Trophoblast cell (in vitro differentiated cells and primary cell): Measurements from ENCODE around the gene RBMS1.

Source experiments
- DNase-seq, 2 donors: peaks; one replicate each; pipeline ENCODE4 v3.0.0-alpha.2; 2016
- H2AFZ ChIP-seq: 2 replicates; pipeline ENCODE4 v1.6.1; 2013; ENCODE audit warnings: low read length, moderate library complexity, mild to moderate bottlenecking; ENCODE audit not compliant: insufficient read depth, poor library complexity
- H2AK5ac ChIP-seq: 2 replicates; pipeline ENCODE4 v1.6.1; 2013; ENCODE audit warnings: mild to moderate bottlenecking, low read length
- H2BK120ac ChIP-seq: 2 replicates; pipeline ENCODE4 v1.6.1; 2013; ENCODE audit warnings: low read length, mild to moderate bottlenecking, moderate library complexity; ENCODE audit not compliant: insufficient read depth, poor library complexity
- H2BK12ac ChIP-seq: 2 replicates; pipeline ENCODE4 v1.6.1; 2013; ENCODE audit warnings: mild to moderate bottlenecking, low read length, moderate library complexity
- H2BK5ac ChIP-seq: 2 replicates; pipeline ENCODE4 v1.6.1; 2013; ENCODE audit warnings: low read length, low read depth, moderate library complexity, mild to moderate bottlenecking; ENCODE audit not compliant: poor library complexity
- H3K14ac ChIP-seq: 2 replicates; pipeline ENCODE4 v1.6.1; 2013; ENCODE audit warnings: mild to moderate bottlenecking, low read length
- H3K18ac ChIP-seq: 2 replicates; pipeline ENCODE4 v1.6.1; 2013; ENCODE audit warnings: mild to moderate bottlenecking, low read length
- H3K23ac ChIP-seq: 2 replicates; pipeline ENCODE4 v1.6.1; 2013; ENCODE audit warnings: low read length
- H3K27ac ChIP-seq: 2 replicates; pipeline ENCODE4 v1.5.1; 2013; ENCODE audit warnings: low read depth, mild to moderate bottlenecking, inconsistent platforms, low read length, moderate library complexity
- H3K27me3 ChIP-seq: 2 replicates; pipeline ENCODE4 v1.6.1; 2013; ENCODE audit warnings: inconsistent platforms, mild to moderate bottlenecking, low read length, moderate library complexity; ENCODE audit not compliant: insufficient read depth
- H3K36me3 ChIP-seq, 2 experiments: 1 replicate in 1 of 2; 2 replicates in 1 of 2; pipeline ENCODE4 v1.6.1; 2013; ENCODE audit warnings: low read length in 2 of 2, mild to moderate bottlenecking in 2 of 2, moderate library complexity in 1 of 2; ENCODE audit not compliant: insufficient read depth in 2 of 2, control insufficient read depth in 1 of 2
- H3K4ac ChIP-seq: 2 replicates; pipeline ENCODE4 v1.6.1; 2013; ENCODE audit warnings: low read depth, mild to moderate bottlenecking, low read length, moderate library complexity
- H3K4me1 ChIP-seq, 2 experiments: 1 replicate in 1 of 2; 2 replicates in 1 of 2; pipeline ENCODE4 v1.6.1; 2013; ENCODE audit warnings: low read length in 2 of 2, mild to moderate bottlenecking in 2 of 2, moderate library complexity in 1 of 2; ENCODE audit not compliant: insufficient read depth in 2 of 2, control insufficient read depth in 1 of 2
- H3K4me2 ChIP-seq: 2 replicates; pipeline ENCODE4 v1.6.1; 2013; ENCODE audit warnings: inconsistent platforms, mild to moderate bottlenecking, low read length, moderate library complexity
- H3K4me3 ChIP-seq: 2 replicates; pipeline ENCODE4 v1.5.1; 2013; ENCODE audit warnings: mild to moderate bottlenecking, low read depth, low read length, inconsistent platforms
- H3K79me1 ChIP-seq: one replicate; pipeline ENCODE4 v1.6.1; 2013; ENCODE audit warnings: low read length
- H3K79me2 ChIP-seq: 2 replicates; pipeline ENCODE4 v1.6.1; 2013; ENCODE audit warnings: low read length, mild to moderate bottlenecking; ENCODE audit not compliant: control insufficient read depth, insufficient read depth, poor library complexity
- H3K9ac ChIP-seq: 2 replicates; pipeline ENCODE4 v1.6.1; 2013; ENCODE audit warnings: mild to moderate bottlenecking, low read length
- H3K9me3 ChIP-seq: 2 replicates; pipeline ENCODE4 v1.6.1; 2013; ENCODE audit warnings: low read depth, mild to moderate bottlenecking, control low read depth, inconsistent platforms, low read length; ENCODE audit not compliant: insufficient read depth
- H4K12ac ChIP-seq: 2 replicates; pipeline ENCODE4 v1.6.1; 2013; ENCODE audit warnings: low read depth, mild to moderate bottlenecking, low read length, moderate library complexity
- H4K8ac ChIP-seq: 2 replicates; pipeline ENCODE4 v1.6.1; 2013; ENCODE audit warnings: low read depth, mild to moderate bottlenecking, low read length, moderate library complexity
- H4K91ac ChIP-seq: one replicate; pipeline ENCODE4 v1.6.1; 2013; ENCODE audit warnings: low read depth, mild to moderate bottlenecking, low read length, moderate library complexity
- WGBS: extraction: QIAGEN DNeasy Blood & Tissue Kit; methylation state at CpG from one replicate; pipeline ENCODE4 v1.1.7; 2013; ENCODE audit warnings: missing lambda C conversion rate; ENCODE audit not compliant: insufficient read length, insufficient coverage; ENCODE audit errors: extremely low coverage; 5-methylcytosine and 5-hydroxymethylcytosine counted together

RBMS1 gene

DNA sequence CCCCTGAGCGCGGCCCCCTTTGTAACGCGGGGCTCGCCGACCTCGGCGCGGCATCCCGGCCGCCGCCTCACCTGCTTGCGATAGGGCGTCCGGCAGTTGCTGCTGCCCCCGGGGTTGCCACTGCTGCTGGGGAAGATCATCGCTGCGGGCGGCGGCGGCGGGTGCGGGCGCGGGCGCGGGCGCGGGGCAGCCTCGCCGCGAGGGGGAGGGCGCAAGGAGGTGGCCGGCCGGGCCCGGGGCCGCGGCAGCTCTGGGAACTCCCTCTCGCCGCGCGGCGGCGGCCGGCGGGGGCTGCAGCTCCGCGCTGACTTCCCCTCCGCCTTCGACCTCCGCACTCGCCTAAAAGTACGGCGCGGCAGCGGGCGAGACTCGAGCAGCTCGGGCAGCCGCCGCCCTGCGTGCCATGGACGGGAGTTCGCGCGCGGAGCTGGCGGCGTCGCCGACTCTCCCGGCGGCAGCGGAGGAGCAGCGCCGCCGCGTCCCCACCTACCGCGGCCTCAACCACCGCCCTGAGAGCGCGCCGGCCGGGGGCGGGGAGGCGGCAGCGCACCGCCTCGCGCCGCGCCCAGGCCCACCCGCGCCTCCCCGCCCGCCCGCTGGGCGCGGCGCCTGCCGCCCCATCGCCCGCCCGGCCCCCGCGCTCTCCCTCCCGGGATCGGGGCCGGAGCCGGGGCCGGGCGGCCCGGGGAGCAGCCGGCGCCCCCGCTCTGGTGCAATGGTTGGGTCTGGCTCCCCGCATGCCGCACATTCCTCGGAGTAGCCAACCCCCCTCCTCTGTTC, 86.0 kb downstream of the RBMS1 start:
- Histone ChIP-seq H2BK5ac (peak overlapping the region; percentile 93), H3K14ac (peak overlapping the region; percentile 99), H3K23ac (no peak overlapping the region), H3K27ac (peak overlapping the region; percentile 91), H2BK120ac (peak overlapping the region; percentile 89), H3K4me2 (peak overlapping the region; percentile 84), H3K36me3 (no peaks in the 10 kb centered on the region), H3K79me1 (peaks cover 16% of the 10 kb centered on the region), H3K9ac (peak overlapping the region; percentile 92), H3K18ac (peak overlapping the region; percentile 97), H3K4me1 (peaks cover 7 to 12% of the 10 kb centered on the region in 2 experiments), H2AK5ac (peak overlapping the region; percentile 93), H2BK12ac (peak overlapping the region; percentile 63), H3K4me3 (peak overlapping the region; percentile 80), H2AFZ (peak overlapping the region; percentile 80), H3K4ac (peak overlapping the region; percentile 95), H4K12ac (peak overlapping the region; percentile 80), H4K91ac (peak overlapping the region; percentile 95), H3K9me3 (no peaks in the 10 kb centered on the region), H3K79me2 (peaks cover 25% of the 10 kb centered on the region), H3K27me3 (no peaks in the 10 kb centered on the region), H4K8ac (peak overlapping the region; percentile 93)
- WGBS = no CpG with 5 or more reads among the region's 120 CpGs
- peak; percentile 46 to 79 for DNase-seq

DNA sequence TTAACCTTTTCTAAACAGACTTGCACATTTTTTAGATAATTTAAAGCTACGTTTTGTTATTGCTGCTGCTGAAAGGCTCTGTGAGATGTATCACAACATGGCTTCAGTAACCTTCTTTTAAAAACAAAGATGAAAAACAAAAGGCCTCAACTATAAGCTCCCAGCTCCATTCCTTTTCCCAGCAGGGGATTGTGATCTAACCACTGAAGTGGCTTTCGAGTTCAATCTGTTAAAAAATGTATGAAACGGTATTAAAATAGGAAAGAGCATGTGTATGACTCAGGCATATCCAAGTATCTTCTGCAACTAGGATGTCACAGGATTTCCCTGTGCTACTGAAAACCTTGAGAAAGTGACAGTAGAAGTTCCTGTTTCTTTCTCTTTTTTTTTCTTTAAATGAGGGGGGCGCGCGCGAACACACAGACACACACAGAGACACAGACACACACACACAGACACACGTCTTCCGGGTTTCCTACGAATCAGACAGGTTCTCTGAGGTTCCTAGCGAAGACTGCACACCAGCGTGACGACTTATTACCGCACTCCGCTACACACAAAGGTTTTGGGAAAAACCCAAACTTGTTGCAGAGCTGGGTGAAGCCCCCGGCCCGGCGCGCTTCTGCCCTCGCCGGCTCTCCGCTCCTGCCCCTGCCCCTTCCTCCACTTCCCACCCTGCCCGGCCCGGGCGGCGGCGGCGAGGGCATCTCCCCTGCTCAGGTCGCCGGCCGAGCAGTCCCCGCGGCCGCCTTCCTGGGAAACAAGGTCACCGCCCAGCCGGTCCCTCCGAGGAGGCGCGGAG, 86.8 kb downstream of the RBMS1 start:
- H3K23ac ChIP-seq = no peak overlapping the region
- peak overlapping the region; percentile 97 for H3K18ac ChIP-seq
- peak overlapping the region; percentile 85 for H3K4ac ChIP-seq
- peak overlapping the region; percentile 91 for H3K27ac ChIP-seq
- H4K8ac ChIP-seq = peak overlapping the region; percentile 70
- peak overlapping the region; percentile 80 for H4K12ac ChIP-seq
- H2AFZ ChIP-seq = peak overlapping the region; percentile 39
- H3K27me3 ChIP-seq = no peaks in the 10 kb centered on the region
- peak overlapping the region; percentile 99 for H3K14ac ChIP-seq
- peak overlapping the region; percentile 88 for H2BK120ac ChIP-seq
- DNase-seq = peak; percentile 62 to 71
- H2BK12ac ChIP-seq = peak overlapping the region; percentile 37
- no peaks in the 10 kb centered on the region for H3K9me3 ChIP-seq
- H3K79me2 ChIP-seq = peaks cover 28% of the 10 kb centered on the region
- peaks cover 16% of the 10 kb centered on the region for H3K79me1 ChIP-seq
- H3K36me3 ChIP-seq = no peaks in the 10 kb centered on the region
- H2AK5ac ChIP-seq = peak overlapping the region; percentile 93
- H3K9ac ChIP-seq = peak overlapping the region; percentile 92
- WGBS = no CpG with 5 or more reads among the region's 39 CpGs
- peak overlapping the region; percentile 86 for H2BK5ac ChIP-seq
- peak overlapping the region; percentile 80 for H3K4me3 ChIP-seq
- peaks cover 7 to 12% of the 10 kb centered on the region in 2 experiments for H3K4me1 ChIP-seq
- peak overlapping the region; percentile 84 for H3K4me2 ChIP-seq
- peak overlapping the region; percentile 95 for H4K91ac ChIP-seq

DNA sequence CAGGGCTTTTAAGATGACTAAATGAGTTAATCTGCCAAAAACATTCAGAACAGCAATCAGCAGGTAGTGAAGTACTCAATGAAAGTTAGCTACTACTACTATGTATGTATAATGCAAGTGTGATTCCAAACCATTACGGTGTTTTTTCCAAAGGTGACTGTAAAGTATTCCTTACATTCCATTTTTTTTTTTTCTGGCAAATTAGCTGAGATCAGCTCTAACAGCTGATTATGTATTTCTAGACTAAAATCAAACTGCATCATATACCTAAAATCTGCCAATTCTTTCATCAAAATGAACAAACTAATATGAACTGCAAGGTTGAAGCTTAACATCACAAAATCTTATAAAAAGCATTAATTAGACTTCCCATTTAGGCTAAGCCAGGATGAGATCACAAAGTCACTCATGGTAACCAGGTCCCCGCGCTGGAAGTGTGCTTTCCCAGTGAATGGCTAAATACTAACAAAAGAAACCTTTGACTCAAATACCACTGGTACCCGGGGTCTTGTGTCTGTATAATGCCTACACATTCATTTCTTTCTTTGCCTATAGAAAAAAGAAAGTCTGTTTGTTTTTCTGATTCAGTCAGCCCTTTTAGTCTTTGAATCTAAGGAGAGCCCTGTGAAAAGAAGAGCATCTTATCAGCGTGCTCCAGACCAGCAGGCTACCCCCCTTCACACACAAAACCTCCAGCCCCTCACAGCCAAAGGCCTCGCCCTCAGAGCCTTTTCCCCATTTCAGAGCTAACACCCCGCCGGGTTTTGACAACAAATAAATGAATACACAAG, 88.3 kb downstream of the RBMS1 start:
- Histone ChIP-seq H3K23ac (no peak overlapping the region), H3K27ac (no peak overlapping the region), H3K9me3 (no peaks in the 10 kb centered on the region), H3K4me2 (peak overlapping the region; percentile 84), H4K12ac (no peak overlapping the region), H2BK12ac (no peak overlapping the region), H3K4me1 (peaks cover 4 to 9% of the 10 kb centered on the region in 2 experiments), H2BK5ac (no peak overlapping the region), H3K9ac (no peak overlapping the region), H3K27me3 (no peaks in the 10 kb centered on the region), H4K8ac (no peak overlapping the region), H3K4ac (peak overlapping the region; percentile 93), H2AK5ac (no peak overlapping the region), H3K79me2 (peaks cover 29% of the 10 kb centered on the region), H3K18ac (no peak overlapping the region), H3K79me1 (peaks cover 16% of the 10 kb centered on the region), H2BK120ac (no peak overlapping the region), H3K36me3 (no peaks in the 10 kb centered on the region), H3K4me3 (no peak overlapping the region), H4K91ac (no peak overlapping the region), H3K14ac (no peak overlapping the region), H2AFZ (no peak overlapping the region)
- WGBS = no CpG with 5 or more reads among the region's 8 CpGs
- DNase-seq = no peak
